Keratinocyte (primary cell): Measurements from ENCODE around the gene RPS19BP1. TPM values are rescaled to one million over a fixed set of nuclear protein-coding genes. Genes with fewer than 3 reads are reported as not detected.

Experiments used
- DNase-seq: peaks from one replicate; pipeline ENCODE4 v3.0.0-alpha.2; 2011; ENCODE audit warnings: low read depth, missing footprints, low spot score
- FAIRE-seq: peaks from 2 replicates; lab custom pipeline; 2011; peaks lifted over from hg19 to GRCh38; lab: Jason Lieb, UNC
- H2AFZ ChIP-seq: 2 replicates; pipeline ENCODE4 v1.6.0; 2012; ENCODE audit warnings: low read length, control low read depth, inconsistent platforms; ENCODE audit not compliant: control insufficient read depth
- H3K27ac ChIP-seq: 2 replicates; pipeline ENCODE4 v1.5.1; 2011; ENCODE audit warnings: low read length; ENCODE audit not compliant: control insufficient read depth, insufficient read depth
- H3K27me3 ChIP-seq: 3 replicates; pipeline ENCODE4 v1.6.0; 2011; ENCODE audit warnings: low read length; ENCODE audit not compliant: control insufficient read depth, insufficient read depth; ENCODE audit errors: extremely low read depth
- H3K36me3 ChIP-seq, 2 experiments: 2 replicates in 1 of 2; 3 replicates in 1 of 2; pipeline ENCODE4 v1.5.1; 2011; ENCODE audit warnings: low read length in 2 of 2, mild to moderate bottlenecking in 1 of 2; ENCODE audit not compliant: control insufficient read depth in 2 of 2, insufficient read depth in 2 of 2; ENCODE audit errors: extremely low read depth in 1 of 2
- H3K4me1 ChIP-seq: 3 replicates; pipeline ENCODE4 v1.5.1; 2011; ENCODE audit warnings: low read length; ENCODE audit not compliant: control insufficient read depth, insufficient read depth; ENCODE audit errors: extremely low read depth
- H3K4me2 ChIP-seq: 3 replicates; pipeline ENCODE4 v1.6.0; 2011; ENCODE audit warnings: low read depth, low read length; ENCODE audit not compliant: control insufficient read depth, insufficient read depth; ENCODE audit errors: extremely low read depth
- H3K4me3 ChIP-seq, 3 experiments: fragments of 200-600 bp in 1 of 3; sonication (generic) in 1 of 3; 2 replicates in 2 of 3; 3 replicates in 1 of 3; pipeline ENCODE4 v1.5.1; 2011 to 2016; ENCODE audit warnings: low read length in 3 of 3, mild to moderate bottlenecking in 3 of 3, control low read depth in 2 of 3, inconsistent platforms in 1 of 3, low read depth in 1 of 3, mixed read lengths in 1 of 3, mixed run types in 1 of 3, moderate library complexity in 1 of 3; ENCODE audit not compliant: control insufficient read depth in 2 of 3, insufficient read depth in 2 of 3; ENCODE audit errors: extremely low read depth in 1 of 3
- H3K79me2 ChIP-seq: 2 replicates; pipeline ENCODE4 v1.6.0; 2012; ENCODE audit warnings: low read length; ENCODE audit not compliant: control insufficient read depth, insufficient read depth
- H3K9ac ChIP-seq: 3 replicates; pipeline ENCODE4 v1.6.0; 2011; ENCODE audit warnings: low read length; ENCODE audit not compliant: control insufficient read depth, insufficient read depth; ENCODE audit errors: extremely low read depth
- H3K9me1 ChIP-seq: 3 replicates; pipeline ENCODE4 v1.6.0; 2011; ENCODE audit warnings: low read length; ENCODE audit not compliant: control insufficient read depth, insufficient read depth; ENCODE audit errors: extremely low read depth
- H3K9me3 ChIP-seq: 2 replicates; pipeline ENCODE4 v1.5.1; 2012; ENCODE audit warnings: low read depth, low read length; ENCODE audit not compliant: control insufficient read depth
- H4K20me1 ChIP-seq: 3 replicates; pipeline ENCODE4 v1.6.0; 2011; ENCODE audit warnings: low read length; ENCODE audit not compliant: control insufficient read depth, insufficient read depth; ENCODE audit errors: extremely low read depth
- EZH2 ChIP-seq: IDR thresholded peaks from one replicate; pipeline ENCODE4 v1.6.1; 2012; ENCODE audit warnings: inconsistent platforms, mild to moderate bottlenecking, low read length, moderate library complexity
- dilution Hi-C: fragments of 300-500 bp; cut with MboI; formaldehyde crosslinking; loops from one replicate; pipeline ENCODE4 v1.7.0; 2020; ENCODE audit warnings: low sequenced_read_pairs; ENCODE audit not compliant: extremely low pct_ligation_motif_present
- polyA plus RNA-seq, 5 experiments: library from polyadenylated mRNA; depleted of rRNA in 3 of 5; stranded (reverse) in 3 of 5; stranded (forward) in 1 of 5; unstranded in 1 of 5; fragments of >200 nt; gene quantifications; 1 replicate in 1 of 5; 2 replicates in 3 of 5; 3 replicates in 1 of 5; pipeline versions ENCODE4 v1.2.1 to v1.2.3, GENCODE V29; 2011 to 2012; ENCODE audit warnings: missing spikeins in 2 of 5, low read depth in 1 of 5, low replicate concordance in 1 of 5
- TF ChIP-seq, protein P1 (sequence below), 3 experiments: IDR thresholded peaks in 1 of 3; conservative IDR thresholded peaks in 1 of 3; optimal IDR thresholded peaks in 1 of 3; 2 replicates in 2 of 3; 3 replicates in 1 of 3; pipeline versions ENCODE3 to v1.5.1; 2011; ENCODE audit warnings: low read length in 3 of 3, mild to moderate bottlenecking in 3 of 3, moderate library complexity in 2 of 3, control low read depth in 1 of 3, inconsistent platforms in 1 of 3; ENCODE audit not compliant: insufficient read depth in 2 of 3; ENCODE audit errors: extremely low read depth in 1 of 3

RPS19BP1 gene
- polyA plus RNA-seq, 1 donor (not counting 4 experiments of a cell fraction or from before 2014, with no cell fraction given): 67.3 TPM

DNA sequence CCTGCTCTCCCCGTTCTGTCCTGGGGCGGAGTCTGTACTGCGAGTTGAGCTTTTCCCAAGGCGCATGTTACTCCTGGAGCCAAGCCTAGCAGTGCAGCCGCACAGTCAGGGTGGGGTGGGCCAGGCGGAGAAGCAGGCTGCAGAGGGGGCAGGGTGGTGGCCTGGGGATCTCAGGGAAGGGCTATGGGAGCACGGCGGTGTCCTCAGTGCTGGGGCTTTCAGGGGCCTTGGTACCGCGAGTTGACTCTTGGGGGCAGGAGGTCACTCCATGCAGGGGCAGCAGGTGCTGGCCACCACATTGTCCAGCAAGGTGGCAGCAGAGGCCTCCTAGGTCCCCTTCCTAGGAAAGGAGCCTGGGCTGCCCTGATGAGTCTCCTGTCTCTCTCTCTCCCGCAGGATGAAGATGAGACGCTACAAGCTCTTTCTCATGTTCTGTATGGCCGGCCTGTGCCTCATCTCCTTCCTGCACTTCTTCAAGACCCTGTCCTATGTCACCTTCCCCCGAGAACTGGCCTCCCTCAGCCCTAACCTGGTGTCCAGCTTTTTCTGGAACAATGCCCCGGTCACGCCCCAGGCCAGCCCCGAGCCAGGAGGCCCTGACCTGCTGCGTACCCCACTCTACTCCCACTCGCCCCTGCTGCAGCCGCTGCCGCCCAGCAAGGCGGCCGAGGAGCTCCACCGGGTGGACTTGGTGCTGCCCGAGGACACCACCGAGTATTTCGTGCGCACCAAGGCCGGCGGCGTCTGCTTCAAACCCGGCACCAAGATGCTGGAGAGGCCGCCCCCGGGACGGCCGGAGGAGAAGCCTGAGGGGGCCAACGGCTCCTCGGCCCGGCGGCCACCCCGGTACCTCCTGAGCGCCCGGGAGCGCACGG lies 45.4 kb downstream of the RPS19BP1 start:
- no peaks in the 10 kb centered on the region for H3K9me3 ChIP-seq
- no peak for TF ChIP-seq EZH2
- TF ChIP-seq, protein P1, sequence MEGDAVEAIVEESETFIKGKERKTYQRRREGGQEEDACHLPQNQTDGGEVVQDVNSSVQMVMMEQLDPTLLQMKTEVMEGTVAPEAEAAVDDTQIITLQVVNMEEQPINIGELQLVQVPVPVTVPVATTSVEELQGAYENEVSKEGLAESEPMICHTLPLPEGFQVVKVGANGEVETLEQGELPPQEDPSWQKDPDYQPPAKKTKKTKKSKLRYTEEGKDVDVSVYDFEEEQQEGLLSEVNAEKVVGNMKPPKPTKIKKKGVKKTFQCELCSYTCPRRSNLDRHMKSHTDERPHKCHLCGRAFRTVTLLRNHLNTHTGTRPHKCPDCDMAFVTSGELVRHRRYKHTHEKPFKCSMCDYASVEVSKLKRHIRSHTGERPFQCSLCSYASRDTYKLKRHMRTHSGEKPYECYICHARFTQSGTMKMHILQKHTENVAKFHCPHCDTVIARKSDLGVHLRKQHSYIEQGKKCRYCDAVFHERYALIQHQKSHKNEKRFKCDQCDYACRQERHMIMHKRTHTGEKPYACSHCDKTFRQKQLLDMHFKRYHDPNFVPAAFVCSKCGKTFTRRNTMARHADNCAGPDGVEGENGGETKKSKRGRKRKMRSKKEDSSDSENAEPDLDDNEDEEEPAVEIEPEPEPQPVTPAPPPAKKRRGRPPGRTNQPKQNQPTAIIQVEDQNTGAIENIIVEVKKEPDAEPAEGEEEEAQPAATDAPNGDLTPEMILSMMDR (optimal IDR thresholded peaks at IDR 0.05 in 1 of 3, IDR thresholded peaks at IDR 0.05 in 1 of 3, conservative IDR thresholded peaks at IDR 0.05 in 1 of 3; ENCODE audit: extremely low read depth in 1 of 3, insufficient read depth in 2 of 3, low read length in 3 of 3): no peak
- no peak overlapping the region for H2AFZ ChIP-seq
- FAIRE-seq (no peak), DNase-seq (no peak)
- H3K9ac ChIP-seq: no peak overlapping the region
- H3K27me3 ChIP-seq: no peaks in the 10 kb centered on the region
- no peaks in the 10 kb centered on the region for H4K20me1 ChIP-seq
- no peak overlapping the region for H3K4me3 ChIP-seq
- H3K4me2 ChIP-seq: no peak overlapping the region
- H3K27ac ChIP-seq: no peak overlapping the region
- H3K9me1 ChIP-seq: no peaks in the 10 kb centered on the region
- H3K4me1 ChIP-seq: no peaks in the 10 kb centered on the region
- H3K79me2 ChIP-seq: no peaks in the 10 kb centered on the region
- no peaks in the 10 kb centered on the region for H3K36me3 ChIP-seq
- dilution Hi-C loops: no loop called here

DNA sequence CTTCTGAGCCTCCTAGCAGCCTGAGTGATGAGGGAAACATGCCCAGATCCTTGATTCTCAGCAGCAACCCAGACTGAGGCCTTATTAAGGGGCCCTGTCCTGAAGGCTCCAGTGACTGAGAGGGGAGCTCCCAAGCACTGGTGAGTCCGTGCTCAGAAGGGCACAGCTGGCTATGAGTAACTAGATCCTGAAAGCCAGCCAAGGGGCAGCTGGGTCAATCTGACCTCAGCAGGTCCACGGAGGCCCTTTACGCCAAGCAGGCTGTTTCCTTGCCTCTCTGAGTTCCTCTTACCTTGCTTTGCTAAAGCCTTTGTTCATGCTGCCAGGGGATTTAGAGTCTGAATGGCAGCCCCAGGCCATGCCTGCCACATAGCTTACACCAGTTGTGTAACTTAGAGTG lies 49.8 kb downstream of the RPS19BP1 start:
- H4K20me1 ChIP-seq: no peaks in the 10 kb centered on the region
- no peaks in the 10 kb centered on the region for H3K27me3 ChIP-seq
- no peak overlapping the region for H2AFZ ChIP-seq
- FAIRE-seq (no peak), DNase-seq (no peak)
- TF ChIP-seq, protein P1 (optimal IDR thresholded peaks at IDR 0.05 in 1 of 3, IDR thresholded peaks at IDR 0.05 in 1 of 3, conservative IDR thresholded peaks at IDR 0.05 in 1 of 3; ENCODE audit: extremely low read depth in 1 of 3, insufficient read depth in 2 of 3, low read length in 3 of 3): no peak
- no peak for TF ChIP-seq EZH2
- H3K9me3 ChIP-seq: no peaks in the 10 kb centered on the region
- no peak overlapping the region for H3K4me2 ChIP-seq
- H3K4me3 ChIP-seq: no peak overlapping the region
- H3K36me3 ChIP-seq: no peaks in the 10 kb centered on the region
- no peak overlapping the region for H3K27ac ChIP-seq
- no peaks in the 10 kb centered on the region for H3K9me1 ChIP-seq
- no peak overlapping the region for H3K9ac ChIP-seq
- no peaks in the 10 kb centered on the region for H3K4me1 ChIP-seq
- H3K79me2 ChIP-seq: no peaks in the 10 kb centered on the region
- dilution Hi-C loops: no loop called here
